CD4-positive, alpha-beta T cell (primary cell): ENCODE data around the gene IGF1R. TPM values are rescaled to one million over a fixed set of nuclear protein-coding genes. Genes with fewer than 3 reads are reported as not detected.

ENCODE experiments used
- ATAC-seq: fragments of 200-7000 bp; cut with Tn5 transposase; one replicate; pipeline ENCODE4 v1.10.0; 2022; ENCODE audit warnings: mild to moderate bottlenecking; ENCODE audit not compliant: poor library complexity
- CTCF ChIA-PET: fragments of 350-600 bp; sonication (Branson Sonifier 250); formaldehyde crosslinking; loops from one replicate; lab custom pipeline; 2021; ENCODE audit warnings: antibody characterized with exemption, inconsistent platforms; lab: Charles Lee
- POLR2A ChIA-PET: fragments of 350-600 bp; sonication (Branson Sonifier 250); formaldehyde crosslinking; loops from one replicate; lab custom pipeline; 2021; ENCODE audit warnings: antibody characterized with exemption, inconsistent platforms; lab: Charles Lee
- DNase-seq, 14 experiments: peaks; one replicate each; pipeline ENCODE4 v3.0.0-alpha.2; 2013 to 2020; ENCODE audit warnings: mixed read lengths in 2 of 14
- H3K27ac ChIP-seq, 2 donors: one replicate each; pipeline versions ENCODE4 v1.5.1 to v1.7.0; 2013; ENCODE audit warnings: low read length in 2 of 2, low read depth in 1 of 2, mild to moderate bottlenecking in 1 of 2
- H3K27me3 ChIP-seq, 2 experiments: 1 replicate in 1 of 2; 2 replicates in 1 of 2; pipeline versions ENCODE4 v1.6.1 to v1.7.0; 2013; ENCODE audit warnings: low read length in 2 of 2, control low read depth in 1 of 2, mild to moderate bottlenecking in 1 of 2, moderate library complexity in 1 of 2; ENCODE audit not compliant: insufficient read depth in 2 of 2, control insufficient read depth in 1 of 2
- H3K36me3 ChIP-seq: one replicate; pipeline ENCODE4 v1.6.1; 2013; ENCODE audit warnings: low read length, control low read depth; ENCODE audit not compliant: insufficient read depth
- H3K4me1 ChIP-seq: one replicate; pipeline ENCODE4 v1.6.1; 2013; ENCODE audit warnings: low read length, control low read depth; ENCODE audit not compliant: insufficient read depth
- H3K4me3 ChIP-seq: one replicate; pipeline ENCODE4 v1.5.1; 2013; ENCODE audit warnings: mild to moderate bottlenecking, low read length, moderate library complexity
- H3K9me3 ChIP-seq, 2 experiments: 1 replicate in 1 of 2; 2 replicates in 1 of 2; pipeline versions ENCODE4 v1.6.1 to v1.7.0; 2013; ENCODE audit warnings: low read length in 2 of 2, mild to moderate bottlenecking in 2 of 2, control low read depth in 1 of 2, moderate library complexity in 1 of 2; ENCODE audit not compliant: control insufficient read depth in 1 of 2, insufficient read depth in 1 of 2
- H3K27ac Mint-ChIP-seq: one replicate; pipeline ENCODE4 v1.8.0; 2020; ENCODE audit warnings: mixed read lengths
- H3K27me3 Mint-ChIP-seq: one replicate; pipeline ENCODE4 v1.8.0; 2021; ENCODE audit warnings: mixed read lengths
- H3K36me3 Mint-ChIP-seq: one replicate; pipeline ENCODE4 v1.8.0; 2021; ENCODE audit warnings: low read depth, mixed read lengths
- H3K4me1 Mint-ChIP-seq: one replicate; pipeline ENCODE4 v1.8.0; 2021; ENCODE audit warnings: low read depth, mixed read lengths
- H3K4me3 Mint-ChIP-seq: one replicate; pipeline ENCODE4 v1.8.0; 2020; ENCODE audit warnings: mild to moderate bottlenecking, mixed read lengths
- H3K9me3 Mint-ChIP-seq: one replicate; pipeline ENCODE4 v1.8.0; 2020; ENCODE audit warnings: mixed read lengths
- CTCF ChIP-seq: fragments of 200-600 bp; IDR thresholded peaks from one replicate; pipeline ENCODE4 v1.8.0; 2022; ENCODE audit warnings: antibody characterized with exemption, mild to moderate bottlenecking
- intact Hi-C, 2 experiments: fragments of 100-400 bp; cut with DNase I in 1 of 2; cut with micrococcal nuclease in 1 of 2; formaldehyde crosslinking; loops; one replicate each; pipeline versions ENCODE4 v1.15.1 to v1.9.0; 2023 to 2025; cut with DNase I, micrococcal nuclease
- total RNA-seq, 174 experiments: library from RNA in 2 of 174; stranded (reverse) in 2 of 174; gene quantifications; one replicate each; pipeline ENCODE4 v1.2.3 and lab custom pipeline; 2021 to 2026

IGF1R gene
- total RNA-seq, 2 experiments from 2014 or later = 39.2 to 40.3 TPM

- peaks cover 20% of the 10 kb centered on the region for H3K36me3 ChIP-seq
- intact Hi-C loops = no loop called here
- H3K27me3 ChIP-seq = no peaks in the 10 kb centered on the region
- H3K4me1 ChIP-seq = no peaks in the 10 kb centered on the region
- no peak overlapping the region for H3K4me3 Mint-ChIP-seq
- POLR2A ChIA-PET = no interaction called here
- peaks cover 3% of the 10 kb centered on the region for H3K9me3 Mint-ChIP-seq
- no peaks in the 10 kb centered on the region for H3K4me1 Mint-ChIP-seq
- H3K9me3 ChIP-seq = peaks cover 0 to 23% of the 10 kb centered on the region in 2 experiments
- no peak overlapping the region for H3K27ac Mint-ChIP-seq
- CTCF ChIA-PET = no interaction called here
- no peak for DNase-seq
- H3K27ac ChIP-seq = no peak overlapping the region
- peaks cover 80% of the 10 kb centered on the region for H3K36me3 Mint-ChIP-seq
- H3K4me3 ChIP-seq = no peak overlapping the region
- no peak for TF ChIP-seq CTCF
- H3K27me3 Mint-ChIP-seq = no peaks in the 10 kb centered on the region
- no peak for ATAC-seq
These were observed 310.7 kb downstream of the IGF1R start for GRCh38 chr15:98958918-98959639.

- no peaks in the 10 kb centered on the region for H3K27me3 Mint-ChIP-seq
These were observed 311.3 kb downstream of the IGF1R start for GRCh38 chr15:98959640-98960007.

GRCh38 chr15:98960555-98961050 lies 312.3 kb downstream of the IGF1R start:
- Mint-ChIP-seq H3K27ac (no peak overlapping the region), H3K4me3 (no peak overlapping the region), H3K9me3 (peaks cover 3% of the 10 kb centered on the region), H3K27me3 (no peaks in the 10 kb centered on the region), H3K36me3 (peaks cover 74% of the 10 kb centered on the region), H3K4me1 (no peaks in the 10 kb centered on the region)
- H3K4me3 ChIP-seq = no peak overlapping the region
- H3K4me1 ChIP-seq = no peaks in the 10 kb centered on the region
- ATAC-seq = no peak
- no peaks in the 10 kb centered on the region for H3K27me3 ChIP-seq
- H3K9me3 ChIP-seq = peaks cover 0 to 23% of the 10 kb centered on the region in 2 experiments
- DNase-seq = no peak
- peaks cover 20% of the 10 kb centered on the region for H3K36me3 ChIP-seq
- ChIA-PET POLR2A (no interaction called here), CTCF (no interaction called here)
- no peak for TF ChIP-seq CTCF
- H3K27ac ChIP-seq = no peak overlapping the region
- intact Hi-C loops = no loop called here

More at GRCh38 chr15:98959640-98960007, 311.3 kb downstream of the IGF1R start:
- intact Hi-C loops = no loop called here
- no peaks in the 10 kb centered on the region for H3K4me1 ChIP-seq
- ATAC-seq = no peak
- Mint-ChIP-seq H3K9me3 (peaks cover 3% of the 10 kb centered on the region), H3K4me1 (no peaks in the 10 kb centered on the region), H3K27ac (no peak overlapping the region), H3K36me3 (peaks cover 77% of the 10 kb centered on the region), H3K4me3 (no peak overlapping the region)
- peaks cover 20% of the 10 kb centered on the region for H3K36me3 ChIP-seq
- CTCF ChIA-PET = no interaction called here
- no peak overlapping the region for H3K27ac ChIP-seq
- POLR2A ChIA-PET = no interaction called here
- peaks cover 0 to 23% of the 10 kb centered on the region in 2 experiments for H3K9me3 ChIP-seq
- no peak for DNase-seq
- no peak overlapping the region for H3K4me3 ChIP-seq
- no peak for TF ChIP-seq CTCF
- H3K27me3 ChIP-seq = no peaks in the 10 kb centered on the region
